Calu3 (cell line): Measurements from ENCODE around the gene KANSL1. TPM values are rescaled to one million over a fixed set of nuclear protein-coding genes. Genes with fewer than 3 reads are reported as not detected.

Experiments used
- BruUV-seq: library from RNA; stranded (reverse); fragments of 400-500 nt; replicated peaks from 2 replicates; lab custom pipeline; 2021; lab: Mats Ljungman, UMichigan
- CTCF ChIA-PET: fragments of 300-600 bp; sonication (Branson Sonifier 250); formaldehyde crosslinking; loops from one replicate; lab custom pipeline; 2022; ENCODE audit warnings: antibody characterized with exemption; lab: Charles Lee
- DNase-seq: peaks from one replicate; pipeline ENCODE4 v3.0.0; 2022
- H3K27ac Mint-ChIP-seq: one replicate; pipeline ENCODE4 v1.8.0; 2022; ENCODE audit warnings: mixed read lengths; ENCODE audit not compliant: unreplicated experiment
- H3K27me3 Mint-ChIP-seq: one replicate; pipeline ENCODE4 v1.8.0; 2022; ENCODE audit warnings: mixed read lengths; ENCODE audit not compliant: unreplicated experiment
- H3K36me3 Mint-ChIP-seq: one replicate; pipeline ENCODE4 v1.8.0; 2022; ENCODE audit warnings: mild to moderate bottlenecking, moderate library complexity, mixed read lengths; ENCODE audit not compliant: insufficient read depth, unreplicated experiment
- H3K4me1 Mint-ChIP-seq: one replicate; pipeline ENCODE4 v1.8.0; 2022; ENCODE audit warnings: mild to moderate bottlenecking, low read depth, mixed read lengths; ENCODE audit not compliant: unreplicated experiment
- H3K4me3 Mint-ChIP-seq: one replicate; pipeline ENCODE4 v1.8.0; 2022; ENCODE audit warnings: mild to moderate bottlenecking, low read depth, moderate library complexity, mixed read lengths; ENCODE audit not compliant: unreplicated experiment
- H3K9me3 Mint-ChIP-seq: one replicate; pipeline ENCODE4 v1.8.0; 2022; ENCODE audit warnings: low read depth, mixed read lengths; ENCODE audit not compliant: unreplicated experiment
- CTCF ChIP-seq: fragments of 200-600 bp; IDR thresholded peaks from one replicate; pipeline ENCODE4 v1.8.0; 2022; ENCODE audit warnings: antibody characterized with exemption; ENCODE audit not compliant: unreplicated experiment
- intact Hi-C: fragments of 100-400 bp; cut with micrococcal nuclease; formaldehyde crosslinking; loops from one replicate; pipeline ENCODE4 v1.10.0; 2022; ENCODE audit not compliant: unreplicated experiment
- total RNA-seq: library from RNA; stranded (reverse); gene quantifications from 2 replicates; pipeline ENCODE4 v1.2.3, GENCODE V29; 2022

KANSL1 gene
- total RNA-seq, 1 experiment from 2014 or later = 190 TPM

GRCh38 chr17:46166692-46167249 lies 26.5 kb downstream of the KANSL1 start:
- H3K4me1 Mint-ChIP-seq = peaks cover 65% of the 10 kb centered on the region
- no peaks in the 10 kb centered on the region for H3K27me3 Mint-ChIP-seq
- no TSS peak for BruUV-seq
- peak overlapping the region; percentile 9 for H3K27ac Mint-ChIP-seq
- CTCF ChIA-PET = interaction anchor here (0.7 to 1.8 kb wide), 7 partner anchors 8 to 103 kb away, joined by 3 to 7 read pairs (median 4); partner anchors contain the start of gene KANSL1
- no peak for TF ChIP-seq CTCF
- DNase-seq = no peak
- peaks cover 38% of the 10 kb centered on the region for H3K36me3 Mint-ChIP-seq
- H3K9me3 Mint-ChIP-seq = peaks cover 2% of the 10 kb centered on the region
- H3K4me3 Mint-ChIP-seq = no peak overlapping the region
- intact Hi-C loops = no loop called here

GRCh38 chr17:46163929-46164594 lies 29.2 kb downstream of the KANSL1 start:
- CTCF ChIA-PET = interaction anchor here (0.5 to 1.4 kb wide), 5 partner anchors 14 to 49 kb away, joined by 3 to 9 read pairs (median 3); partner anchors contain the start of gene KANSL1
- Mint-ChIP-seq H3K27me3 (no peaks in the 10 kb centered on the region), H3K36me3 (peaks cover 12% of the 10 kb centered on the region), H3K9me3 (peaks cover 2% of the 10 kb centered on the region), H3K4me1 (peaks cover 57% of the 10 kb centered on the region), H3K4me3 (no peak overlapping the region), H3K27ac (no peak overlapping the region)
- intact Hi-C loops = loop anchor here (2.0 to 5.0 kb wide), 2 partner anchors 13 to 62 kb away; no protein-coding TSS in a partner anchor
- no peak for TF ChIP-seq CTCF
- DNase-seq = no peak
- no TSS peak for BruUV-seq

GRCh38 chr17:46163316-46163715 lies 29.9 kb downstream of the KANSL1 start:
- no peak for TF ChIP-seq CTCF
- H3K9me3 Mint-ChIP-seq = peaks cover 2% of the 10 kb centered on the region
- H3K27ac Mint-ChIP-seq = no peak overlapping the region
- CTCF ChIA-PET = interaction anchor here (1.3 to 1.4 kb wide), 3 partner anchors 15 to 30 kb away, joined by 3 to 9 read pairs (median 4); partner anchors contain the start of gene KANSL1
- H3K4me3 Mint-ChIP-seq = no peak overlapping the region
- H3K4me1 Mint-ChIP-seq = peaks cover 63% of the 10 kb centered on the region
- BruUV-seq = no TSS peak
- intact Hi-C loops = loop anchor here (2.0 to 5.0 kb wide), 2 partner anchors 13 to 61 kb away; no protein-coding TSS in a partner anchor
- peaks cover 12% of the 10 kb centered on the region for H3K36me3 Mint-ChIP-seq
- DNase-seq = no peak
- no peaks in the 10 kb centered on the region for H3K27me3 Mint-ChIP-seq

GRCh38 chr17:46162866-46163265 lies 30.4 kb downstream of the KANSL1 start:
- no peak for DNase-seq
- H3K9me3 Mint-ChIP-seq = peaks cover 2% of the 10 kb centered on the region
- TF ChIP-seq CTCF = no peak
- peaks cover 59% of the 10 kb centered on the region for H3K4me1 Mint-ChIP-seq
- BruUV-seq = no TSS peak
- intact Hi-C loops = loop anchor here (1.0 to 5.0 kb wide), 3 partner anchors 10 to 61 kb away; no protein-coding TSS in a partner anchor
- H3K4me3 Mint-ChIP-seq = no peak overlapping the region
- H3K36me3 Mint-ChIP-seq = peaks cover 12% of the 10 kb centered on the region
- CTCF ChIA-PET = interaction anchor here (0.7 to 1.3 kb wide), 3 partner anchors 9 to 30 kb away, joined by 3 to 9 read pairs (median 3); partner anchors contain the start of gene KANSL1
- peak overlapping the region; percentile 3 for H3K27ac Mint-ChIP-seq
- no peaks in the 10 kb centered on the region for H3K27me3 Mint-ChIP-seq
